ENCODE measurements around the gene NFATC3. TPM values are rescaled to one million over a fixed set of nuclear protein-coding genes. Genes with fewer than 3 reads are reported as not detected.

Gene NFATC3
- total RNA-seq, 1 donor from 2014 or later: 21.6 TPM

DNA sequence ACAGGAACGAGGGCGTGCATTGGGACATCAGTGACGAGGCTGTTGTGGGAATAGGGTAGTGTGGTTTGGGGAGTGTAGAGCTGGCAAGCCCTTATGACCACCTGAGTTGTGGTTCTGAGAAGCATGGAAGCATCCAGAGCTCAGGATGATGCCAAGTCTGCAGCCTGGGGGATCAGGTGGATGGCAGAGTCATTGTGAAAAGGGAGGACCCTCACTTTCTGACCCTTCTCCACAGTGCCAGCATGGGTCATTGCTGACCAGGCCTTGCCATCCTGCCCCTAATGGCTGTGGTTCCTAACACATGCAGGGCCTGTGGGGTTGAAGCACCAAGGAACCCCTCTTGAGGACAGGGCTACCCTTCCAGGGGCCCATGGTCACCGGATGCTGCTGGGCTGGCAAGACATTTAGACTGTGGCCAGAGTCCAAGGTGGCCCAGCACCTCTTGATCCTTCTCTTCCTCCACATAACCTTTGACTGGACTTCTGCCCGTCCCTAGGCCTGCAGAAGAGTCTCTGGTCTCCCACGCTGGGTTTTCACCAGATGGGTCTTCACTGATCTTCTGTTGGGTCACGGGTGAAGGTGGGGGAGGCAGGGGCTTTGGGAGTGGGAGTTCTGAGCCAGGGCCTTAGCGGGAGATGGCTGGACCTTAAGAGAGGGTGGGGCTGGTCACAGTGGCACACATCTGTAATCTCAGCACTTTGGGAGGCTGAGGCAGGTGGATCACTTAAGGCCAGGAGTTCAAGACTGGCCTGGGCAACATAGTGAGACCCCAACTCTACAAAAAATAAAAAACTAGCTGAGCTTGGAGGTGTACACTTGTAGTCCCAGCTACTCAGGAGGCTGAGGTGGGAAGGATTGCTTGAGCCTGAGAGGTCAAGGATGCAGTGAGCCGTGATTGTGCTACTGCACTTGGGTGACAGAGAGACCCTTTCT lies 158.0 kb downstream of the NFATC3 start:
- no peak for DNase-seq (ENCODE audit: low spot score in 2 of 2)

DNA sequence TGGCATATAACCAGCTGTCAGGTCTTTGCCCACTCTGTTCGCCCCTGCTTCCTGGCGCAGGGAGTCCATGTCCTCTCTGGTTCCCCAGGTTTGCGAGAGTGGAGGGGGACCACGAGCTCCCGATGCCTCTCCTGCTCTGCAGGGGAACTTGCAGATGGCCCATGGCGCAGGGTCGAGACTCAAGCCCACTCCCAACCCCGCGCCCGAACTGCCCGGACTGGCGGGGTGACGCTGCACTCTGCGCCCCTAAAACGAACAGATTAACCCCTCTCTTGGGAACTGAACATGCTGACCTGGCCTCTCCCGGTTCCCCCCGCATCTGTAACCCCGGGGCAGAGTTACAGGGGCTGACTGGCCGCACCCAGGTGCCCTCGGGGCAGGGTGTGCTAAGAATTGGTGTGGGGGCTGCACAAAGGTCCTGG lies 159.3 kb downstream of the NFATC3 start:
- FAIRE-seq: no peak
- DNase-seq (ENCODE audit: low spot score in 2 of 2): no peak

More for the DNA sequence above, 158.0 kb downstream of the NFATC3 start:
- no peak for FAIRE-seq

DNA sequence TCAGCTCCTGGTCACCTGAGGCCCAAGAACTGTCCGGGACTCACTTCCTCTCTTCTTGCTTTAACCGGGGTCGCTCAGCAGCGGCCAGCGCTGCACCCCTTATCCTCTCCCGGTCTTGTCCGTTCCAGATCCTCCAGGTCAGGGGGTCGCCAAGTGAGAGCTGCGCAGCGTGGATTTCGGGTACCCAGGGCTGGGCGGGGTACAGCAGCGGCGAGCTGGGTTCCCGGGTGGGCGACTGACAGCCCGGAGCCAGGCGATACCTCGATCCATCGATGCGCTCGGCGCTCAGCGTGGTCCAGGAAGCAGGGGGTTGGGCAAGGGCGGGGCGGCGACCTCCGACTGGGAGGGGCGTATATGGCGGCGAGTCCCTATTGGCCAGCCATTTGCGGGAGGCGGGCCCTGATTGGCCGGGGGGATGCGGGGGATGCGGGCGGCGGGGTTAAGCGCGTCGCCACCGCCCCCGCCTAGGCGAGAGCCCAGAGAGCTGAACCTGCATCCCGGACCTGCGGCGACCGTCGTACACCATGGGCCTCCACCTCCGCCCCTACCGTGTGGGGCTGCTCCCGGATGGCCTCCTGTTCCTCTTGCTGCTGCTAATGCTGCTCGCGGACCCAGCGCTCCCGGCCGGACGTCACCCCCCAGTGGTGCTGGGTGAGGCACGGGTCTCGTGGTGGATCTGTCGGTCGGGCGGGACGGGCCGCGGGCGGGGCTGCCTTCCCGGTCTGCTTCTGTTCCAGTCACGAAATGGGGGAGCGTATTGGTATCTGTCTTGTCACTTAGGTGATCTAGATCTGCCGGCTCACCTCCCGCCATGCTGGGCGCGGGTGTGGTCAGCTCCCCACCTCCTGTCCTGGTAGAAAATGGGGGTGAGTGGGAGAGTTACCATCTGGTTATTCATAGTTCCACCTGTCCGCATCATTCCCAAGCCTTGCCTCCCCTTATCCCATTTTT lies 160.0 kb downstream of the NFATC3 start, which contains the start of gene PLA2G15:
Gene PLA2G15 (plus strand): TSS at position 471 of the 951 bp plus-strand sequence. CDS start 54 bp downstream, at position 525.
- DNase-seq (ENCODE audit: low spot score in 2 of 2): peak; percentile 95 to 98
- no peak for FAIRE-seq

DNA sequence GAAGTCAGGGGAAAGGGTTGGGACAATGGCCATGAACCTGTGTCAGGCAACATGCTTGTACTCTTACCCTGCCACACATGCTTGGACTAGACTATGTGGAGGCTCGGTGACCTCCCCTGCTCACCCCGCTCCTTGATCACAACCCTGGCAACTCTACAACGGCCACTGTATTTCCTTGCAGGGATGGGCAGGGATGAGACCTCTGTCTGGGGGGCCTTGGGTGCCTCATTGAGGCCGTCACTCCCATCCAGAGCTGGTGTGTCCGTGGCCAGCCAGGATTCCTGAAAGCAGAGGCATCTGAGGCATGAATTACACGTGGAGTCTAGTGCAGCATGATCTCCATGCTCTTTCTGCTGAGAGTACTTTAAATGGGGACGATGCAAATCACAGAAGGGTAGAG lies 161.0 kb downstream of the NFATC3 start:
- DNase-seq (ENCODE audit: low spot score in 2 of 2) (no peak), FAIRE-seq (no peak)

DNA sequence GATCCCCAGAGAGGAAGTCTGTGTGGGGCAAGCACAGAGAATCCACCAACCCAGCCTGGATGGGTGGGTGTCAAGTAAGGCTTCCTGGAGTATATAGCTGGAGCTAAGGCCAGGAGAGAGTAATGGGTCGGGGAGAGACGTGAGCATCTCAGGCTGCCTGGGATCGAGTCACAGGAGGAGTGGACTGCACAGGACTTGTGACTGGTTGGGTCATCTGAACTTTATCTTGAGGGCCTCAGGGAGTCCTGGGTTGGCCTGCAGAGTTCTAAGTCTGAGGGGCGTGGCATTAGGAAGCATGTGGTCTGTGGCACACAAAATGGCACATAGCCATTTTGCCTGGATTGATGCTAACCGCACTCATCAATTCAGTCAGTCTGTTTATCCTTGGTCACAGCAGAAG lies 161.5 kb downstream of the NFATC3 start:
- DNase-seq (ENCODE audit: low spot score in 2 of 2) (no peak), FAIRE-seq (no peak)

DNA sequence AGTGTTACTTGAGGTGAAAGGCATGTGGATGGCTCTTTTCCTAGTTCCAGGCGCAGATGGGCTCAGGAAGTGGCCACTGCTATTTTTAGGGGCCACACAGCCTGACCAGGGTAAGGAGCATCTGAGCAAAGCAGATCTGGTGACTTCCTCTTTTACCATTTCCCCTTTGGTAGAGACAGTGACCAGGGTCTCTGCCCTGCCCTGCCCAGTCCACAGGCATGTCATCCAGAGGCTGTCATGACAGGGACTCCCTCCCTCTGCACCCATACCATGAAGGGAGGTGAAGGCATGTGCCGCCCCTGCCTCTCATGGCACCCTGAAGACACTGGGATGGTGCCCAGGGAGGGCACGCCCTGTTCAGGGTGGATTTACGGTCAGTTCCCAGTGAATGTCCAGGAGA lies 162.2 kb downstream of the NFATC3 start:
- DNase-seq (ENCODE audit: low spot score in 2 of 2) (no peak), FAIRE-seq (no peak)

DNA sequence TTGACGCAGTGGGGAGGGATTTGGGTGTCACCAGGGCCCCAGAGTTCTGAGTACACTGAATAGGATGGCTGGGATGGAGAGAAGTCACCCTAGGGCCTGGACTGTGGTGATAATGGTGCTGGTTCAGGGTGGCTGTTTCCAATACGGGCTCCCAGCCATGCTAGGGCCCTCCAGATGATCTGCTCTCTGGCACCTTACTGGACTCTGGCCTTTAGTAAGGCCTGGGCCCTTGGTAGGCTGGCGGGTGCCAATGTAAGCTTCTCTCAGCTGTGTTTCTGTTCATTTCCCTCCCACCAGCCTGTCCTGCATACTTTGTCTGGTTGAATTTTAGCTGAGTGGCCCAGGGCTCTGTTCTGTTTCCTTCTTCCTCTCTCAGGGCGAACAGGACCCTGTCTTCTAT lies 162.8 kb downstream of the NFATC3 start:
- DNase-seq (ENCODE audit: low spot score in 2 of 2) (no peak), FAIRE-seq (no peak)

DNA sequence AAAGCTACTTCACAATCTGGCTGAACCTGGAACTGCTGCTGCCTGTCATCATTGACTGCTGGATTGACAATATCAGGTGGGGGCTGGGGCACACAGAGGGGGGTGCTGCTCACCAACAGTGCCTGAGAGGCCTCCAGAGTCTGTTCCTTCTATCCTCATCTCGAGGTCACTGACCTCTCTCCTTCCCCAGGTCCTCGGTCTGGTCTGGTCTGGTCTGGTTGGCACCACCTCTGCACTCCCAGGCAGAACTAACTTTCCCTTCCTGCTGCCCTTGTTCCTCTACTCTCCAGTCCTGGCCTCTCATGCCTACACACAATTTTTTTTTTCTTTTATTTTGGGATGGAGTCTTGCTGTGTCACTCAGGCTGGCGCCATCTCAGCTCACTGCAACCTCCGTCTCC lies 164.2 kb downstream of the NFATC3 start:
- no peak for FAIRE-seq
- DNase-seq (ENCODE audit: low spot score in 2 of 2): no peak

DNA sequence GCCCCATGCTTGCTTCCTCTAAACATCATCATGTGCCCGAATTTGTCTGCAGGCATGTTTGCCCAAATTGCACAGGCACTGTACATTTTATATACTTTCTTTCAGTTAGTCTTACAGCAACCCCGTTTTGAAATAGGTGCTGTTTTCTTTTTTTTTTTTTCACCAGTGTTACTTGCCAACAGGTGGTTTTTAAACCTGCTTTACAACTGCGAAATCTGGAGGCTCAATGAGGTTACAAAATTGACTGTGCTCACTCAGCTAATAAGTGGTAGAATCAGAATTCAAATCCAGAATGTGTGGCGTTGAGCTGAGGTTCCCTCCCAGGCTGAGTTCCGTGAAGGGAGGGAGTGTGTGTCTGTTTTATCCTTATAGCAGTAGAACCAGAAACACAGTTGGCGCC lies 165.8 kb downstream of the NFATC3 start:
- FAIRE-seq: no peak

DNA sequence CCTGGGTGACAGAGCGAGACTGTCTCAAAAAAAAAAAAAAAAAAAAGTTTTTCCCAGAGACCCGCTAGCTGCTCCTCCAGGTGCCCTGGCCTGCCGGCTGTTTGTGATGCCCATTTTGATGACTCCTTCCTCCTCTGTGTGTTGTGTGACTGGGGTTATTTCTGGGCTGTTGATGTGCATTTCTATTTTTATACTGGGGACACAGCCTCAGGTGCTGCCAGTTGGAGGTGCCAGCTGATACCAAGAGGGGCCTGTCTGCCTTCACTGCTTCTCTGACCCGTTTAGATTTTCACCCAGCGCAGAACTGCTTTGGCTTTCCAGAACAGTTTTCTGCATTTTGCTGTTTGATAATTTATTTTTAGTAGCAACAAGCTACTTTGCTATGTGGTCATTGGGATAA lies 166.7 kb downstream of the NFATC3 start:
- DNase-seq (ENCODE audit: low spot score in 2 of 2) (no peak), FAIRE-seq (no peak)

More for the DNA sequence above, 165.8 kb downstream of the NFATC3 start:
- DNase-seq (ENCODE audit: low spot score in 2 of 2): no peak

DNA sequence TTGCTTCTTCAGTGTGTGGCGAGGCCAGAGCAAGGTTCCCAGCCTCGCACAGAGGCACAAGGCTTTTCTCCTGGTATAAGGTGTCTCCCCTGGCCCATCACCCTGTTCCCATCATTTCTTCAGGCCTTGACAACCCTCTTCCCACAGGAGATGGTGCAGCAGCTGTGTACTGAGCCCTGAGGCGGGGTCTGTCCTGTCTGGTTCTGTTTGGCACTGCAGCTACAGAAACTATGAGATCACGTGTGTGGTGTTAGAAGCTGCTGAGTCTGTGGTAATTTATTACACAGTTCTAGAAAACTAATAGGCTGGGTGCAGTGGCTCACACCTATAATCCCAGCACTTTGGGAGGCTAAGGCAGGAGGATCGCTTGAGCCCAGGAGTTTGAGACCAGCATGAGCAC lies 167.2 kb downstream of the NFATC3 start:
- FAIRE-seq: no peak
- no peak for DNase-seq (ENCODE audit: low spot score in 2 of 2)

DNA sequence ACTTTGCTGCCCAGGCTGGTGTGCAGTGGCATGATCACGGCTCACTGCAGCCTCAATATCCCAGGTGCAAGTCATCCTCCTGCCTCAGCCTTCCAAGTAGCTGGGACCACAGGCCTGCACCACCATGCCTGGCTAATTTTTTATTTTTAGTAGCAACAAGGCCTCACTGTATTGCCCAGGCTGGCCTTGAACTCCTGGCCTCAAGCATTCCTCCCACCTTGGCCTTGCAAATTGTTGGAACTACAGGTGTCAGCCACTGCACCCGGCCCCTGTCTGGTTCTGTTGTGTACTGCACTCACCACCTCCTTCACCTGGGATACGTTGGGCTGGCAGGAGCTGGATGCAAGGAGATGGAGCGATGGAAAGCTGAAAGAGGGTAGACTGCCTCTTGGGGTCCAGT lies 168.6 kb downstream of the NFATC3 start:
- FAIRE-seq: no peak
- no peak for DNase-seq (ENCODE audit: low spot score in 2 of 2)

DNA sequence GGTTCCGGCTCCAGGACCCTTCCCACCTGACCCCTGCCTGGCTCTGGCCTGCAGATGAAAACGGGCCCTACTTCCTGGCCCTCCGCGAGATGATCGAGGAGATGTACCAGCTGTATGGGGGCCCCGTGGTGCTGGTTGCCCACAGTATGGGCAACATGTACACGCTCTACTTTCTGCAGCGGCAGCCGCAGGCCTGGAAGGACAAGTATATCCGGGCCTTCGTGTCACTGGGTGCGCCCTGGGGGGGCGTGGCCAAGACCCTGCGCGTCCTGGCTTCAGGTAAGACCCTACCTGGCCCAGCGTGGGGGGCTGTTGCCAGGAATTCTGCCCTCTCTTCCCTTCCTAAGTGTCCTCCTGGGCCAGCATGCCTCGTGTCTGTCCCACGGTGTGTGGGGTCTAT lies 170.5 kb downstream of the NFATC3 start:
- FAIRE-seq: no peak
- DNase-seq (ENCODE audit: low spot score in 2 of 2): no peak

DNA sequence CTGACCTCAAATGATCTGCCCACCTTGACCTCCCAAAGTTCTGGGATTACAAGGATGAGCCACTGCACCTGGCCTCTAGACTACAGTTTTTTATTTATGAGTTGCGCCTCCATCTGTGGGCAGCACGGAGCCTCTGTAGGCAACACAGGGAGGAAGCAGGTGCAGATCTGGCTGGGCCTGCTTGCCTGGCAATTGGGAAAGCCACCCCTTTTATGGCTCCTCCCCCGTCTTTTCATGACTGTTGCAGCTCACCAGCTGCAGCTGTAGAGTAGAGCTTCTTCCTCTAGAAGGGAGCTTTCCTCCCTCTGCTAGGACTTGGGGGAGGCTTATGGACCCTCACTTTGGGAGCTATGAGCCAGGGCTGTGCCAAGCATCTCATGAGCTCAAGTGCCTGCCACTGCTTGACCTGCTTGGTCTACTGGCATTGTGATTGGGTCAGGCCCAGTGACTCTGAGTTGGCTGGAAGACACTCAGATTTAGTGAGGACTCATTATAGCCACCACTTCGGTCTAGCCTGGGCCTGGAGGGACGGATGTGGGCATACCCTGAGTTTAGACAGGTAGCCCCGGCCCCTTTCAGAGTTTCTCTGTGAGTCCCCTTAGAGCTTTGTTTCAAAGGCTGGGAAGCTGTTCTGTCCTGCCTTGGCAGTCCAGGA lies 172.2 kb downstream of the NFATC3 start:
- no peak for DNase-seq (ENCODE audit: low spot score in 2 of 2)
- no peak for FAIRE-seq

DNA sequence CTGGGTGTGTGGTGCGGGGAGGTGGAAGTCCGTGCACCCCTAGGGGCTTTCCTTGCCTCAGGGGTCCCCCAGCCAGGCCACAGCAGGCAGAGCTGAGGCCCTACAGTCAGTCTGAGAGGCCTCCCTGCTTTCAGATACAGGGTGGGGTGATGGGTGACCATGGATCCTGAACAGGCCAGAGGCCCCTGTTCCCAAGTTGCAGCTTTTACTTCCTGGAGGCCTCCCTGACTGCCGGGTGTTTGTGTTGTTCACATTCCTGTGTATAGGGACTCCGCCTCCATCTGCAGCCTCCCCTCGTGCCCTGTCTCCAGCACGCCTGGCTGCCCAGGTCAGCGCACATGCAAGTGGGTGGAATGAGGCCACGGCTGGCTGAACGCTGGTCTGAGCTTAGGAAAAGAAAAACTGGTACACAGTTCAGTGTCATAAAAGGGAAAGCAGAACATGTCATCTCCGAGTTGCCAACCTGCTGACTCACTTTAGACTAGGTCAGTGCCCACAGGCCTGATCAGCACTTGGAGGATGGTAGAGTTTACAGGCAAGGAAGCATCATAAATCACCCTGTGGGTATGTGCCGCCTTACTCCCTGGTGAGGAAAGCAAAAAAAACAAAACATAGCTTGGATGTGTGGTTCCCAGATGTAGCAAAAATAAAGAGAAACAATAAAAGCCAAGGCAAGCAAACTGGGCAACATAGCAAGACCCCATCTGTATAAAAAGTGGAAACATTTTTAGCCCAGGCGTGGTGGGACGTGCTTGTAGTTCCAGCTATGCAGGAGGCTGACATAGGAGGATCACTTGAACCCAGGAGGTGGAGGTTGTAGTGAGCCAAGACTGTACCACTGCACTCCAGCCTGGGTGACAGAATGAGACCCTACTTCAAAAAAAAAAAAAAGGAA lies 173.0 kb downstream of the NFATC3 start:
- FAIRE-seq (no peak), DNase-seq (ENCODE audit: low spot score in 2 of 2) (no peak)

DNA sequence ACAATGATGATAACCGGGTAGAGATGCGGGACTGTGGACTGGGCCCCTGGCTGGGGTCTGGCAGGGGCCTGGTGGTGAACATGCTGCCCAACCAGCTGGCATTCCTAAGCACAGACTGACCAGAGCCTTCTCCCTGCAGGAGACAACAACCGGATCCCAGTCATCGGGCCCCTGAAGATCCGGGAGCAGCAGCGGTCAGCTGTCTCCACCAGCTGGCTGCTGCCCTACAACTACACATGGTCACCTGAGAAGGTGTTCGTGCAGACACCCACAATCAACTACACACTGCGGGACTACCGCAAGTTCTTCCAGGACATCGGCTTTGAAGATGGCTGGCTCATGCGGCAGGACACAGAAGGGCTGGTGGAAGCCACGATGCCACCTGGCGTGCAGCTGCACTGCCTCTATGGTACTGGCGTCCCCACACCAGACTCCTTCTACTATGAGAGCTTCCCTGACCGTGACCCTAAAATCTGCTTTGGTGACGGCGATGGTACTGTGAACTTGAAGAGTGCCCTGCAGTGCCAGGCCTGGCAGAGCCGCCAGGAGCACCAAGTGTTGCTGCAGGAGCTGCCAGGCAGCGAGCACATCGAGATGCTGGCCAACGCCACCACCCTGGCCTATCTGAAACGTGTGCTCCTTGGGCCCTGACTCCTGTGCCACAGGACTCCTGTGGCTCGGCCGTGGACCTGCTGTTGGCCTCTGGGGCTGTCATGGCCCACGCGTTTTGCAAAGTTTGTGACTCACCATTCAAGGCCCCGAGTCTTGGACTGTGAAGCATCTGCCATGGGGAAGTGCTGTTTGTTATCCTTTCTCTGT lies 174.0 kb downstream of the NFATC3 start:
- FAIRE-seq (no peak), DNase-seq (ENCODE audit: low spot score in 2 of 2) (no peak)

DNA sequence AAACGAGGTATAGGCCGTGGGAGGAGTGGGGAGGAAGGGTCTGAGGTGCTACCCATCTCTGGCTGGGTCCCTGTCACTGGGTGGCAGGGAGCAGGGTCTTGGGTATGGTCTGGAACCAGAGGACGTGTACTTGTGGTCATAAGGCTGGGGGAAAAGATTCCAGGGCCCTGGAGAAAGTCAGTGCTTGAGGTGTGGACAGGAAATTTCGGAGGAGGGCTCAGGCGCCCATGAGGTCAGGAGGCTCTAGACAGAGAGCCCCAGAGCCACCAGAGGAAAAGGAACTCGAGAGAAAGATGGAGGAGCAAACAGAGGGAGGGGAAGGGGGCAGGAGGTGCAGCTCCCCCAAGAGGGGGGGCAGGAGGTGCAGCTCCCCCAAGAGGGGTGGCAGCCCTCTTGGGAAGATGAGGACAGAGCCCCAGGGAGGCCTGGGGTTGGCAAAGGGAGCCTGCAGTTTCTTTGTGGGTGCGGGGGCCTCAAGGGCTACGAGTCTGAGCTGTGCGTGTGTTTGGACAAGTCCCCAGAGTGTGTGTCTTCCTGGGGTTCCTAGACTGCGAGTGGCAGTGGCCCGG lies 178.5 kb downstream of the NFATC3 start:
- DNase-seq (ENCODE audit: low spot score in 2 of 2): no peak
- FAIRE-seq: no peak
